COLO668 (cell line): ENCODE data around the gene BRINP3.
A peak's percentile ranks its signal among the peaks of the same experiment; 100 is the strongest.
"Not testable (repeated sequence)": the region's sequence is repeated elsewhere in the genome, so short reads cannot be mapped to it uniquely, and the experiment has no call there.

ENCODE experiments used
- DNase-seq: peaks from one replicate; lab custom pipeline; 2025; ENCODE audit not compliant: unreplicated experiment; lab: John Stamatoyannopoulos, UW

The BRINP3 gene

DNA sequence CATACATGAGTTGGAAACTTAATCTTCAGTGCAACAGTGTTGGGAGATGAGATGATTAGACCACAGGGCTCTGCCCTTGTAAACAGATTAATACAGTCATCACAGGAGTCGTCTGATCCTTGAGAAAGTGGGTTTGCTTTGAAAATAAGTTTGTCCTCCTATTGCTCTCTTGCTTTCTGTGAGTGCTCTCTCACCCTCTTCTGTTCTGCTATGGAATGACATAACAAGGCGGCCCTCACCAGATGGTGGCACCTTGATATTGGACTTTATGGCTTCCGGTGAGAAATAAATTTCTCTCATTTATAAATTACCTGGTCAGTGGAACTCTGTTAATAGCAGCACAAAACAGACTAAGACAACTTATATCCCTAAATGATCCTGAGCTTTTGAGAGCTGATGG lies 353.6 kb downstream of the BRINP3 start:
- DNase-seq = no peak

DNA sequence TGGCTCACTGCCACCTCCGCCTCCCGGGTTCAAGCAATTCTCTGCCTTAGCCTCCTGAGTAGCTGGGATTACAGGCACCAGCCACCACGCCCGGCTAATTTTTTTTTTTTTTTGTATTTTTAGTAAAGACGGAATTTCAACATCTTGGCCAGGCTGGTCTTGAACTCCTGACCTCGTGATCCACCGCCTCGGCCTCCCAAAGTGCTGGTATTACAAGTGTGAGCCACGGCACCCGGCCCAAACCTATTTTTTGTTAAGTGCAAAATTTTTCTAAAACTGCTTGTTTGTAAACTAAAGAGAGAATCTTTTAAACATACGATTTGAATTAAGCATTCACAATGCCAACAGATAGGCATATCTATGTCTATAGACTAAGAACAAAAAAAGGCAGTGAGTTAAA lies 357.1 kb downstream of the BRINP3 start:
- DNase-seq = not testable (repeated sequence)

DNA sequence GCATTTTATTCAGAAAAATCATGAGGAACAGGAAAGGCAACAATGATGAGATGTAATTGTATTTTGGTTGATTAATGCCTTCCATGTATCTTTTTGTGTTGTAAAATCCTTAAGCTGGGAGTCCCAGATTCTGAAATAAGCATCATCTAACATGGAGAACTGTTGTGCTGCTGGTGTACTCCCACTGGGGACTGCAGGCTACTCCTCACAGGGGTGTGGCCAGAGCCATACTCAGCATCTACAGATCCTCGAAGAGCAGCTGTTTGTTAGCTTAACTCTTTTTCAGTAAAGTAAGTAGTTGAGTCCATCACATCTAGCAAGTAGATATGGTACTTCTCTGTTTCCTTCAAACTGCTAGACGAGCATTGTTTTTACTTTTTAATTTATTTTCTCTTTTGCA lies 358.0 kb downstream of the BRINP3 start:
- DNase-seq = no peak

DNA sequence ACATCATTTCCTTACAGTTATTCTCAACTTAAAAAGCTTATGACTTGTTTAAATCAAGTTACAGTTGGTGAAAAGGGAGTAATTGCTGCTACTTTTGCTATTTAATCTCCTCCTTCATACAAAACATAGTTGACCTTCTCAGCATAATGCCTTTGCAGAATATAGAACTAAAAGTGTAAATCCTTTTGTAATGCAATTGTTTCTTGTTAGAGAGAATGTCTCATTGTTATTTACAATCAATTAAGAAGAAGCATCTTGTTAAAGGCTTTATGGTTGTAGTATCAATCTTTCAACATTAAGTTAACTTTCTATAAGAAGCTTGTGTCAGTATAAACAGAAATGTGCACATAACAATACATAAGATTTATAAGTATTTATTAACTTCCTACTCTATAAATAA lies 360.7 kb downstream of the BRINP3 start:
- no peak for DNase-seq

DNA sequence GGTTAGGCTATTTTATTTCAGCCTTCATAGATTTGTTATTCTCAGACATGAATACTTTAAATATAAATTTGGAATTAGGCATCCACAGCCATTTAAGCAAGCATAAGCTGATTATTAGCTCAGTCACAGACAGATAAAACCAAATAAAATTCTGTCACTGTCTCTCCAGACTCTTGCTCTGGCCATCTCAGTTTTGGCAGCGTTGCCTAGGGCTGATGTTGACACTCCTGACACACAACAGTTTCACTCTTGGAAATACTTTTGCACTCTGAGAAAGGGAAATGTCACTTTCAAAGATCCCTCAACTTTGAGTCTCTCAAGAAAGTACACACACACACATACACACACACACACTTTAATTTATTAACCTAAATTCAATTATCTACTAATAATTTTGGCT lies 372.7 kb downstream of the BRINP3 start:
- DNase-seq = no peak

DNA sequence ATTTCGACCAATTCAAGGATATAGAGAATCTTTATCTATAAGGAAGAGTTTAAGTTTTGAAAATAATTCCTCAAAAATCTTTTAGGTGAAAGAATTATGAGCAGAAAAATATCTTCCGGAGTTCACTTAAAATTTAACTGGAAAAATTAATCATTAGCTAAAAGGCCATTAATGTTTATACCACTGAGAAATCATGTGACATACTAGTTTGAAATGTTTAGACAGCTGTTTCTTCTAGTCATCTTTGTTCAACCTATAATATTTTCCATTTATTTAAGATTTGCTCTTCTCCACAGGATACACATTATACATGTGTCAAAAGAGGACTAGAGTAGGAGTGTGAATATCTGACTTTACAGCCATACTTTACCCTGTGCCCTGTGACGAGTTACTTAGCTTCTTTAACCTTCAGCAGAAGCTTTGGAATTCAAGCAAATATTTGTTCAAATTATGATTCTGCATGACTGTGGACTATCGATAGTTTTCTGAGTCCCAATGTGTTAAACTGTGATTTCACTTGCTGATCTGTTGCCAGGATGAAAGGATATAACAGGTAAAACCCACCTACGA lies 374.8 kb downstream of the BRINP3 start:
- DNase-seq = no peak

DNA sequence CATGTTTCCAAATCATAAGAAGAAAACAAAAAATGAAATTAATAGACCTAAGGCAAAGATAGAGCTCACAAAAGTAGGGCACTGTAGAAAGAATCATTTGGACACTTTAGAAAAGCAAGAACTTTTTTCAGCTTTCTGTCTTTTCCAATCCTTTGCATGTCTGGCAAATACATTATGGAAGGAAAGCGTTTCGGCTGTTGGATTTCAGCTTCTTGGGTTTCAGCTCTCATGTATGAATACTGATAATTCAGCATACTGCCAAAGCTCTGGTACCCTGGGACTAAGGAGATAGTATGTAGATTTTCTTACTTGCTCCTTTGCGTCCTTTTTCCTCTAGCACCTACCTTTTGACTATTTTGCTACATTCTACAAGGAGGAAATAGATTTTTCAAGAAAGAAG lies 375.9 kb downstream of the BRINP3 start:
- no peak for DNase-seq

DNA sequence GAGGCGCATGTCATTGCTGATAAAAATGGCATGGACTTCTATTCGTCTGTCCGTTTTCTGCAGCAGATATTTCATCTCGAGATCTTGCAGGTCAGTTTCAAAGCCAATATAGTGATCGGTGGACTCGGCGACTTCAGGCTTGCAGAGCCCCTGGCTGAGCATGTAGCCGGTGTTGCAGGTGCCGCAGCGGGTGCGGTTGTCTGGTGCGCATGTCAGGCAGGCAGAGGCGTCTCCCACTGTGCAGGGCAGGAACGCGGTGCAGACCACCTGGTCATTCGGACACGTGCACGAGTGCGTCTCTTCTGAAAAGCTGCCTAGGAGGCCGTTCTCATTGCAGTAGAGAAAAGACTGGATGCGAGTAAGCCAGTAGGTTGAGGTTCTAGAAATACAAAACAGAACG lies 378.9 kb downstream of the BRINP3 start:
- DNase-seq = no peak

DNA sequence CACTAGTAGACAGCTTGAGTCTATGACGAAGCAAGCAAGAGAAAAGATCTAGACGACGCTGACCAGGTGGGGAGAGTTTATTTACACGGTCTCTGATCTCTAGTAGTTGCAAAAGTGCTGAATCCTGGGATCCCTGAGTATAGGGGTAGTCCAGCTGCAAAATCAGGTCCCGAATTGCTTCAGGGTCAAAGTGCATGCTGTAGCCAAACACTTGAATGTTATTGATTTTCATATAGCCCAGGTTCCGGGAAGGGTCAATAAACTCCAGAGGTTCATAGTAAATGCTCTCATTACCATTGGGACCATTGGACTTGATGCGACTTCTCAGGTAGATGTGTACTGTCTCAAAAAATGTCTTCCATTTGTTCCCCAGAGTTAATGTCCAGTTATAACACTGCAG lies 379.6 kb downstream of the BRINP3 start:
- DNase-seq = peak; percentile 16

DNA sequence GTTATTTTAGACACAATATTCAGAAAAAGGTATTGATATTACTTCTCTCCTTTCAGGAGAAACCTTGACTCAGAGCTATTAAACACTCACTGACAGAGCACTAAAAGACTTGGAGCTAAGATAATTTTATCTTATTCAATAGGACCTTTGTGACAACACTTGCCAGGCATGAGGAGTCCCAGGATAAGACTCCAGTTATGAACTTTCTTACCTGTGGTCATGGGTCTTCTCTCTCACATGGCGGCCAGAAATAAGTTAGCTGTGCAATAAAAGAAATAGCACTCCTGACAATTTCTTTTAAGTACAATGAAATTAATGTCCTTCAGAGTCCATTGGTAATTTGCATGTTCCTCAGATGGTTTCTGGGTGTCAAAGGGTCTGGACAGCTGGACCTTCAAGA lies 382.1 kb downstream of the BRINP3 start:
- no peak for DNase-seq

DNA sequence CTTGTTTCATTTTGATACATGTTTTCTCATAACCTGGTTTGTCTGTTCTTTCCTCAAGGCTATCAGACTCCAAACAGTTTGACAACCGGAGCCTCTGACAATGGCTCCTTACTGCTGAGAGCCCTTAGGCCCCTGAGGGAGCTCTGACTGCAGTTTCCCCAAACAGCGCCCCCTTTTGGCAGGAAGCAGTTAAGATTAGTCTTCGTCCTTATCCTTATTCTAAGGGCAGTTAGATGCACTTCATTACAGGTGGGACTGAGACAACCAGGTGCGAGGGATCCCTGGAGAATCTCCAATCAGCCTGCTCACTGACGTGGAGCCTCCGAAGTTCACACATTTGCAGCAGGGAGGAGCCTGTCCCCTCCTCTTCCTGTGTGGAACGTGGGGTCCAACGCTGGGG lies 393.1 kb downstream of the BRINP3 start:
- peak; percentile 6 for DNase-seq

DNA sequence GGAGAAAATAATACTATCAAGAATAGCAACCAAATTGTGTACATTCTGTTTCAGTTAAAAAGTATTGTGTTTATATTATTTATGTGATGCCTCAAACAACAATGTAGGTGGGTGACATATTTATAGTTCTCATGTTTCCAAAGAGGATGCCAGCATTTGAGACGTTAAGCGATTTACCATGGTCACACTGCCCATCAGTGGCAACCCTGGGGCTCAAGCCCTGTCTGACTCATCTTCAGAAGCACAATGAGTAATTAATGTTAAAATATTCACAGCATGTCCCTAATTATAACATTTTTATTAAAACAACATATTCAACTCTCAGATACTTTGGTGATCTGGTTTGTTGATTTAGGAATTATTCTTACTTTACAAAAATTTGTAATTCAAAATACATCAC lies 409.4 kb downstream of the BRINP3 start:
- DNase-seq = no peak

DNA sequence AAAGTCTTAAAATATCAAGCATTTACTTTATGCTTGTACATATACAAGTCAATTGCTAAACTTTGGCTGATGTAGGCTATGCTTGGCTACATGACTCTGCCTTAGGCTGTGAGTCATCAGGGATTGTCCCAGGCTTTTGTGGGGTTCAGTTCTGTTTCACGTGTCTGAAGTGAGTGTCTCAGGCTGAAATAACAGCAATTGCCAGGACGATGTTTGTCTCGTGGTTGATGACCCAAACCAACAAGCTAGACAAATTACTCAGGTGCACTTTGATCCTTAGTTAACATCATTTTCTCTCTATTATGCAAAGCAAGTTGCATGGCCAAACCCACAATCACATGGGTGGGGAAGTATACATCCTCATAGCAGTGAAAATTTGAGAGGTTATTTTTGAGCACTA lies 410.1 kb downstream of the BRINP3 start:
- DNase-seq = peak; percentile 7

DNA sequence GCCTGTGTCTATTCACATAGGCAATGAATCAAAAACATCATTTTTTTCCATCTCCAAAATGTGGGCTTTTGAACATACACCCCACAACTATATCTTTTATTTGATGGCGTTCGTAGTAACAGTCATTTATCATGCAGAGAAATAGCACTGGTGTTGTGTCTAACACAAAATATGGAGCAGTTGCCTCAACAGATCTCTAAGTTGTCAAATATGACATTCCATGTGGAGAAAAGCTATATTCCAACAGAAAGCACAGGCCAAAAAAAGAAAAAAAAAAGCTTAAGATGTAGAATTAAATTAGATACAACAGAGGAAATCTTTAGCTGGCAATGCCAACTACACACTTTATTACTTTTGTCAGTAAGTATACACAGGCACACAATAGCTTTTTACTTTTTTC lies 411.7 kb downstream of the BRINP3 start:
- no peak for DNase-seq

DNA sequence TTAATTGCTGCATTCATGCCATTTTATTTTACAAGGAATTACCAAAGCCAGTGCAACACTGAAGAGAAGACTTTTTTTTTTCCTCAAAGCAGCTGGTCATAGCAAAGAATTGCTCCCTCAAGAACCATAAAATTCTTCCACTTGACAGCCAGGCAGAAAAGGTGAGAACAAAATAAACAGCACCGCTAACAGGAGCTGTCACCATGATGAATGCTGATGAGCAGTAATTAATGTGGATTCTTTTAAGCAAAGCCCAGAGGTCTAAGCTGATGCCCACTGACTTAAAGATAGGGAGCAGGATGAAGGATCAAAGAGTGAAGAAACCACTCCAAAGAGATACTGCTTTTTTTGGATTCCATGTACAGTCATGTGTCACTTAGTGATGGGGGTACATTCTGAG lies 428.4 kb downstream of the BRINP3 start:
- DNase-seq = peak; percentile 9
